Measurements from ENCODE around the gene OMA1. TPM values are rescaled to one million over a fixed set of nuclear protein-coding genes. Genes with fewer than 3 reads are reported as not detected.

The OMA1 gene
- total RNA-seq, 1 donor from 2014 or later, result 9.2 TPM

Other genes with a start within 250 kb of the OMA1 start
- gene TACSTD2, start 30.5 kb upstream of the OMA1 start, total RNA-seq, result not detected in 2 replicates
- gene MYSM1, start 153.3 kb upstream of the OMA1 start, total RNA-seq, result 38.6 and 39.5 TPM in 2 replicates
- gene JUN, start 237.3 kb upstream of the OMA1 start, total RNA-seq, result 115 and 134 TPM in 2 replicates

All from osteocyte (in vitro differentiated cells).